NCI-H1930 (cell line): Measurements from ENCODE around the gene FSTL5.

Source experiments
- DNase-seq, 2 experiments: peaks; one replicate each; lab custom pipeline; 2025; lab: John Stamatoyannopoulos, UW

The FSTL5 gene

DNA sequence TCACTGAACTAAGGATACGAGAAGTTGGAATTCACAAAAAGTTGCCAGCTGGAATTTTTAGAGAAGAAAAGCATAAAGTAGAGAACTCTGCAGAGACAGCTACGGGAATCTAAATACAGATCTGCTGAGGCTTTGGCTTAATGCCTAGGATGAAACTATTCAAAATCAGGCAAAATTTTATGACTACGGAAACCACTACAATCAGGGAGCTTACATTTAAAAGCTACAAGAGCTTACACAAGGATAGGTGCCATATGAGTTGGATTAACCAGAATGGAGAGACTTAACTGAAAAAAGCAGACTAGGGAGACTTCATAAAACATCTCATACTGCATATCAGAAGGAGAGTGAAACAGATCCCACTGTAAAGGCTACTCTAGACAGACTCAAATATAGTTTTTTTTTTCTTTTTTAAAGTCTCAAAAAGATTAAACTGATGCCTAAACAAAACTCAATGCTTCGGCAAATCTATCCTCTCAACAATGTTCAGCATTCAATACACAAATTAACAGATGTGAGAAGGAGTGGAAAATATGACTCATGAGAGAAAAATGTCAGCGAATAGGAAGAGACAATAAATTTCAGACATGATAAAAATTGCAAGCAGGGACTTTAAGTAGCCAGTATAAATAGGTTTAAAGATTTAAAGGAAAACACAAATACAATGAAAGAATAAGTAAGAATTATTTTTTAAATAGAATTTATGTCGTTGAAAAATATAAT, 586.1 kb downstream of the FSTL5 start:
- no peak for DNase-seq

DNA sequence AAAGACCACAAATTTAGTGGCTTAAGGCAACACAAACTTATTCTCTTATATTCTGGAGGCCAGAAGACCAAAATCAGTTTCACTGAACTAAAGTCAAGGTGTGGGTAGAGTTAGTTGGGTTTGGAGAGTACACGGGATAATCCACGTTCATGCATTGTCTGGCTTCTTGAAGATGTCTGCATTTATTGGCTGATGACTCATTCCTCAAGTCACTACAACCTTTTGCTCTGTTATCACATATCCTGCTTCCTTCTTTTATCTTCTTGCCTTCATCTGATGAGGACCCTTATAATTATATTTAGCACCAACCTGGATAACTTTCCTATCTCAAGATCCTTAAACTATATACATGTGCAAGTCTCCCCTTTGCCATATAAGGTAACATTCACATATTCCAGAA, 590.0 kb downstream of the FSTL5 start:
- DNase-seq = no peak

DNA sequence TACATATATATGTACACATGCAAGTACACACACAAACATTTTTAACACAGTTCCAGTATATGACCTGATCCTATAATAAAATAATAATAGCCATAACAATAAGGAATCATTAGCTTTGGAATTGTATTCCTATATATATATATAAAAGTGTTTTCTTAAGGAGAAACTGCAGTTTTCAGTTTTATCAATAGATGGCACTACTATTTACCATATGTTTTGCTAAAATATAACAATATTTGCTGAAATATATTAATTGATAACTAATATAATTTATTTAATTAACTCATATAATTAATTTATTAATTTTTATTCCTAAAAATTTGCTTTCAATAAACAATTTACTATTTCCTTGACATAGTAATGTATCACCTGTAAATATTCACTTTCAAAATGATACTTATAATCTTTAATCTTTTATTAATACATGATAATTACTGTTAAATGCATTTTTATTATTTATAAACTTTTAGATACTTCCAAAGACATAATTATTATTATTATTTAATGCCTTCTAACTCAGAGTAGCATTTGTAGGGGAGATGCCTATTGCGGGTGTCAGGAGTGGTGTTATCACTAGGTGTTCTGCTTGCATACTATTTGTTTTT, 599.5 kb downstream of the FSTL5 start:
- no peak for DNase-seq

DNA sequence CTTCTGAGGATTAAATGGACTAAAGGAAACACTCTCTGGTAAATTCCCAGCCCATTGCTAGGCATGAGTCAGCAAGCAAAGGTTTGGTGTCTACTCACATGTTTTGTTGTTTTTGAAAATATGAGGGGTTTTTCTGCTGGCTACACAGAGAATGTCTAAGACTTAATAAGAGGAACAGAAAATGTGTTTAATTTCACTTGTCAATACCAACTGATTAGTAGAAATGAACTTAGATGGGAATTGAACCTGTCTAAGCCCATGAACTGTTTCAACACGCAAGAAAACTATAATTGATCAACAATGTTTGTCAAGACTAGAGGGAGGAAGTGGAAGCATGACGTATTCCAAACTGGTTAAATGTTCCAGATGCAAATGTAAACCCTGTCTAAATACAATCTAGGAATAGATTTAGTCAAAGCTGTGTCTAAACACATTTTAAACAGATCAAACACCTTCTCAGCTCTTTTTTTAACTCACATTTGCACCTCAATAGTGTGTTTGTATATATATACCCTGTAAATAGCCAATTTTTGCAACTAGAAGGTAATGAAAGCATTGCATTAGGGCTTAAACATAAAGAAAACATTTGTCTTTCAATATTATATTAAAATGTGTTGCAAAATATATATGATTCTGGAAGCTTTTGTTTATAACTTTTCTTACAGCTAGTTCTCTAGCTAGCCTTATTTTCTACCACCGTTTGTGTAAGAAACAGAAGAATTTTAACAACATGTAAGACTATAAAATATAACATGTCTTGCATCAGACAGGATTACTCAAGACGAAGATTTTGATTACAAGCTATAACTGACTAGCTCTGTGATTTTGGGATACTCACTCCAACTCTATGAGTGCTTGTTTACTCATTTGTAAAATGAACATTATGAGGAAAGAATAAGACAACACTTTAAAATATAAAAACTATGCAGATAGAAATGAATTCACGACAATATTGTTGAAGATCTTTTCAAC, 607.8 kb downstream of the FSTL5 start:
- DNase-seq = no peak

DNA sequence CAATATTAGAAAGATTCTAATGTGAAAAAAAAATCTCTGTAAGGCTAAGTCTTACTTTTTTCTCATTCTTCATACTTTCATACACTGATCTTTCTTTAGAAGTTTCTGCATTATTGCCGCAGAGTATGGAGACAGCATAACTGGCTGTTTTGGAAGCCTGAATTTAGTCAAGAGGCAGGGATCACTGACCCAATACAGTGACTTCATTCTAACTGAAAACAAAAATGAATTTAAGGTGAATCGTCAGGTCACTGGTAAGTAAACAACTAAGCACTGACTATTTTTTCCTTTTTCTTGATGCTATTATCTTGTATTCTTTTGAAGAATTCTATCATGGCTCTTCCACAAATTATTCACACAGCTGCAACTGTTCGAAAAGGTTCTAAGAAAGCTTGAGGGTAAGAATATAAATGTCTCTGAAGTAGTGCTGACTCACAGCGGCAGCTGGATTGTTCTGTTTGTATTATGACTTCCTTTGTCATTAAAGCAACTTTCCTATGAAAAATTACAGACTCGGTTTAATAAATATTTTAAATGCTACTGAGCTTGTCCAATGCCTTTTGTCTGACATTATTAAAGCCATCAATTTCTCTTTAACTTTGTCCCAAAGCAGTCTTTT, 609.3 kb downstream of the FSTL5 start:
- no peak for DNase-seq

DNA sequence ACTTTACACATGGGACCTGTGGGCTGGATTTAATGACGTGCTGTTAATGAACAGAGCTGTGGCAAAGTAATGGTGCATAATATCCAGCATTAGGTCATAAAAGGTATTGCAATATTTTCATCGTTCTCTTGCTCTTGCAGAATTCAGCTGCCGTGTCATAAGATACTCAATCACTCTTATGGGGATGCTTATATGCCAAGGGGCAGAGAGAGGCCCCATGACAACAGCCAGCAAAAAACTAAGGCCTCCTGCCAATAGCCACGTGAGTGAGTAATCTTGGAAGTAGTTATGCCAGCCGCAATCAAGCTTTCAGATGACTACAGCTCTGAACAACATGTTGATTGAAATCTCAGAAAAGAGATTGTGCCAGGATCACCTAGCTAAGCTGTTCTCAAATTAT, 616.9 kb downstream of the FSTL5 start:
- no peak for DNase-seq

DNA sequence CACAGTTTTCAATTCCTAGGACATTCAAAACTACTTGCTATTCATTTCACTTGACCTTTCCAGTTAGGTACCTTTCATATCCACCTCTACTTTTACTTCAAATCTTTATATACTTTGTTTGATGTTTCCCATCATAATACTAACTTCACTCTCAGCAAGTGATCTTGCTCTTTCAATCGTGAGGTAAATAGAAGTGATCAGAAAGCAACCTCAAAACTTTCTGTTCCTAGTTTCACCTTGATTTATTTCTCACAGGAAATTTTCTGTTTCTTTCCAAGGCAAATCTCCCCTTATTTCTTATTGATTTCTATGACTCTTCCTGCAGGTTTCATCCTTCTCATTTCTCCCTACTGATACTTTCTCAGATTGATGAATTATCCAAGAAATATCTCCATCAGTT, 623.5 kb downstream of the FSTL5 start:
- DNase-seq = no peak

DNA sequence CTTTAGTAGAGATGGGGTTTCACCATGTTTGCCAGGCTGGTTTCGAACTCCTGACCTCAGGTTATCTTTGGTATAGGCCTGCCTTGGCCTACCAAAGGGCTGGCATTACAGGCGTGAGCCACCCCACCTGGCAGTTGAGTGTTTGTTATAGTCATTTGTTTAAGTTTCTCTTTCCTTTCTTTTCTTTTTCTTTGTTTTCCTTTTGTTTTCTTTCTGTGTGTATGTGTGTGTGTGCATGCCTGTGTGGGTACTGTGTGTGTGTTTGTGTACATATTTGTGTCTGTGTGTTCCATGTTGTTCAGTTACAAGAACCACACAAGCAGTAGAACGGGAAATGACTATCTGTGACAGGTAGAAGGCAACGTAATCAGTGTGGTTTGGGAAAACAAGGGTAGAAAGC, 624.9 kb downstream of the FSTL5 start:
- DNase-seq = no peak

DNA sequence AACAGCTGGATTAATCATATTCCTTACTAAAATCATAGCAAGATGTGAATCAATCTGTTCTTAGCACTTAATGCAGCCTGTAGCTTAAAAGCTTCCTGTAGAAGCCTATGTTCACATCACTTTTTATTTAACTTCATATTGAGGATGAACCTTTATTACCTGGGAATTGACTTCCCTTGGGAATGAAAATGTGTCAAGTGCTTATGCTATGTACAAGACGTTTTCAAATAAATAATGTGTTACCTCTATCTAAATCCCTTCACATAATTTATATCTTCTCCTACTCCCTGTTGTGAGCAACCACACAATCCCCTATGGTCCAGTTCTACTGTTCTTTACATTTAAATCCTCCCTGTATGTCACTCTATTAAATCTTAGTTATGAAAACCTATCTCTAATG, 633.1 kb downstream of the FSTL5 start:
- DNase-seq = no peak

DNA sequence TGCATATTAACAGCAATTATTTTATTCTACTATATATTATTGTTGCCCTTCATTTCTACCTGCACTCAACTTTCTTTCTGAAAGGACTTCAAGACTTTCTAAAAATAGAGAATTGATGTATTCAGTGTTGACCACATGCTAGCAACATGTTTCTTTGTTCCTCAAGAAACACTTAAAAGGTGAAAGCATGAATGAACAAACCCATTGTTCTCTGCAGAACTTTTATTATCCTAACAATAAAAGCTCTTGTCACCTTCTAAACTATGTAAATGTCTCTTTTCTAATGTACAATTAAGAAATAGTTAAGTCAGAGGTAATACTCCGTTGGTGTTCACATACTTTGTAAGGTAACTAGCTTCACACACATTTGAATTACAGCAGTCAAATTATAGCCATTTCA, 638.7 kb downstream of the FSTL5 start:
- no peak for DNase-seq

DNA sequence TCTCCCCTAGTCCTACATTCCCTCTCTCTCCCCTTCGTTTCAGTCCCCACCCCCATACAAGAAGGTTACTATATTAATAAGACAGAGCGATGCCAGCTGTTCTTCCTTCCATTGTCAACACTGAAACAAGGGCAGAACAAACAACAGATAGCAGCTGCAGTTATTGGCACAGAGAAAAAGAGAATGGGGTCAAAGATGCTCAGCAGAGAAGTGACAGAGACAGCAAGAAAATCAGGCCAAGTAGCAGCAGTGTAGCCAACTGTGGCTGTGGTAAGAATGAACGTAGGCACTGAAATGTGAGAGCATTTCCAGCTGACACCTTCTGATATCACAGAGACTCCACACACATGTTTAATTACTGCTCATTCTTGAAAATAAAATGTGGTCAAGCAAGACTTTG, 641.8 kb downstream of the FSTL5 start:
- DNase-seq = no peak

DNA sequence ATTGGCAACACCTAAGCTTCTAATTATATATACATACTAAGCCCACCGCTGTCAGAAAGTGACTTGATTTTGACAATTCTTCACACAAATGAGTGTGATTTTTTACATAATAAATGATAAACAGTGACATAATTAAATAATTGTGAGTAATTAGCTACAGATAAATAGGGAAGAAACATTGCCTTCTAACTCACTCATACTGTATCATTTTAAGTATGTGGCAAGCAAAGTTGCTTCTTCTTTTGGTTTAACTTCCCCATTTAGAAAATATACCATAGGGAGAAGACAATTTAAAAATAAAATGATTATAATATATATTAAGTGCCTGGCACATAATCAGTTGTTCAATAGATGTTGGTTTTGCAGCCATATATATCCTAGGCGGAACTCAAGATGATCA, 644.2 kb downstream of the FSTL5 start:
- DNase-seq = no peak

DNA sequence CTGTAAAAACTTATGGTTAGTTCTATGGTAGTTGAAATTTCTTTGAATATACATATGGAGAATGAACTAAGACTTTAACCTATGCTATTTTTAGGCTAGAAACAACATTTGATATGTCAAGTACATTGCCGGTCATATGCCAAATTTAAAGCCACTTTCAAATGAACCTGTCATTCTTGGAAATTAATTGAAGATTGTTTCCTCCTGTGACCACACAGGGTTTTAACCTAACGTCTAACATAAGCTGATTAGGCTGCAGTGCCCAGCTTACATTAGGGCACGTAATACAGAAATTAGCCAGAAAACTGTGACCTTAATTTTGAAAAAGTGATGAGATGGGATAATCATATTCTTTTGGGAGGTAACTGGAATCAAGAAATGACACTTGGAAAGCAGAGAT, 645.9 kb downstream of the FSTL5 start:
- DNase-seq = no peak

DNA sequence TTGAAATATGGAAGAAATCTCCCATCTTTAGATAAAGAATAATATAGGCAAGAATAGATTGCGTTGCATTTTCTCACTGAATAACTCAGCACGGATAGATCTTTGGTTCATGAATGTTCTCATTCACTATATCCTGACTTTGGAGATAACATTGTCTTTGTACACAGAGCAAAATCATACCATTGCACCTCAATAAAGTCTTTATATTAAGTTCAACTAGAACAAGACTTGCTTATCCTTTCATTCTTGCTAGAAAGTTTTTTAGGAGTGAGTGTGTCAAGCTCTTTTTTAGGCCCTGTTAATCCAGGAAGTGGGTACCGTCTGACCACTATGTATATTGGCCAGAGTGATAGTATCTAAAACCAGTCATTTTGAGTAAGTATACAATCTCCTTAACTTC, 658.7 kb downstream of the FSTL5 start:
- DNase-seq = no peak

DNA sequence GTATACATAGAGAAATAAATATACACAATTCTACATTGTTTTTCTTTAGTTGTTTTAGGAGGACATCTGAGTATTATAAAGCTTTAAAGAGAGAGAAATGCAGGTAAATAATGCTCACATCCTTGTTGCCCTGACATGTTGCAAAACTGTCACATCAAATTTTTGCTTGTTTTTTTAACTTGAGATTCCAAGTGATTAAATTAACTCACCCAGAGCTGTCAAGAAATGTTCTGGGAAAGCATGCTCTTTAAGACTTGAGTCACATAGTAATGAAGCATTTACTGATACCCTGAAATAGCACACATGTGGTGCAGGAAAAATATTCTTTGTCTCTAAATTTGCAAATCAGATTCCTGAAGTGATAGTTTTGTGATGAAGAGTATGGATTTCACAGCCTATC, 665.6 kb downstream of the FSTL5 start:
- no peak for DNase-seq

DNA sequence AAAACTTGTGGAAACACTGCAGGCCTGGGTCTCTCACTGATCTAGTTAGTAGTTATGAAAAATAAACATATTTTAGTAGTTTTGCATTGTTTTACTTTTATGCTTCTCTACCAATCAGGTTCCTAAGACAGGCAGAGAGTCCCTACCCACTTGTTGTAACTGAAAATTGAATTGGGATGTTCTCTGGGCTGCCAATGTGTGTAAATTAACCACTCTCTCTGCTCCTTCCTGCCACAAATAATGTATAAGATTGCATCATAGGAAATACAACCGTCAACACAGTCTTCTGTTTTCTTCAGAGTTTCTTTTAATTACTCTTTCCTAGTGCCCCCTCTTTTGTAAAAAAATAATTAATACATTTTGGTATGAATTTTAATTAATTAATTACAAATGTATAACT, 677.3 kb downstream of the FSTL5 start:
- no peak for DNase-seq

DNA sequence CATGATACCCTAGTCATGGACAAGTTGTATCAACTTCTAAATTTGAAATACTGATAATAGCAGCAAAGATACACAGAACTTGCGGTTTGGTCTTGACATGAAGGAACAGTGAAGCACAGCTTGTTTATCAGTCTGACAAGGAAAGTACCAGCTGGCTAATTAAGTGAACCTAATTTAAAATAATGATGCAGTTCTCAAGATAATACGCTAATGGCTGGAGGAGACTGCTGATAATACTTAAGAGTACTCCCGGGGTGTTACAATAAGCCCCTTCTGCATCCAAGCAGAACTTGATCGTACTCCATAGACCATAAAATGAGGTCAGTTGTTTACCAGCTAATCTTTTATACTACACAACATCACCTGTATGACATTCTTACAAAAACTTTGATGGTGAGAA, 697.5 kb downstream of the FSTL5 start:
- no peak for DNase-seq

DNA sequence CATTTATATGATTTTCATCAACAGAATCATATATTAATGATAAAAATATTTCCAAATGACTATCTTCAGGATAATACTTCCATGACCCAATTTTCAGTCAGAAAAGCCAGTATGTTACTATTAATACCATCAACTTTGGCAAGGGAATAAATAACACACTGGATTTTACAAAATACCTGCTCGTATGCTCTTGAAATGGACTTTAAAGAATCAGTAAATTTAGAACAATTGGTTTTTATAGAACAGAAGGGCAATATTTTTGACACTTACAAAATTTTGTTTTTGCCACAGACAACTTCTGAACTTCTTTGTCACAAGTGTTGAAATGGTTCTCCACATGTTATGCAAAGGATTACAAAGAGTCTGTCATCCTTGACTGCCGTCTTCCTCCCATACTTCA, 700.4 kb downstream of the FSTL5 start:
- no peak for DNase-seq

DNA sequence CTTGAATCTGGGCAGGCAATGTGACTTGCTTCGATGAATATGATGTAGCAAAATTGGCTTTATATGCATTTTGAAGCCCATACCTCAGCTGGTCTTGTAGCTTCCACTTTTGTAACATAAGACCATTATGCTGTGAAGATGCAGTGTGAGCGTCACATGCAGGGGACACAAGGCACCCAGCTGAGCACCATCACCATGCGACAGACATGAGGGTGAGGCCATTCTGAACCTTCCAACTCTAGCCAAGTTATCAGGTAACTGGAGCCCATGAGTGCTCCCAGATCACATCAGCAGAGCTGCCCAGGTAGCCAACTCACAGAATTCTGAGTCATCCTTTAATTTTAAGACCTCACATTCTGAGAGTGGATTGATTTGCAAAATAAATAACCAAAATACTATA, 705.9 kb downstream of the FSTL5 start:
- no peak for DNase-seq

DNA sequence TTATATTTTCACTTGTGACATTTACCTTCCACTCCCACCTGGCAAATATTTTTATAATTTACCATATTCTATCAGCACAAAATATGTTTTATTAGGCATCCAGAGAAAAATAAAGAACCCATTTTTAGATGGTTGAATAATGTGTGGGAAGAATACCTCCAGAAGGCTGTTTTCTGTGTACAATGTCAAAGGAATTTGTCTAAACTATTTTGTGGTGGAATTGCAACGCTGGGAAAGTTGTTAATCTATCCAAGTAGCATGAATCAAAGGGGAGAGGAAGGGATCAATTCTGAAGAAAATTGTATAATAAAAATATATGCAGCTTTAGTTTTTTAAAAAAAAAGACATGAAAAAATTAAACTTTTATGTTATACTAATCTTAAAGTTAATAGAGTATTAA, 706.5 kb downstream of the FSTL5 start:
- DNase-seq = no peak

DNA sequence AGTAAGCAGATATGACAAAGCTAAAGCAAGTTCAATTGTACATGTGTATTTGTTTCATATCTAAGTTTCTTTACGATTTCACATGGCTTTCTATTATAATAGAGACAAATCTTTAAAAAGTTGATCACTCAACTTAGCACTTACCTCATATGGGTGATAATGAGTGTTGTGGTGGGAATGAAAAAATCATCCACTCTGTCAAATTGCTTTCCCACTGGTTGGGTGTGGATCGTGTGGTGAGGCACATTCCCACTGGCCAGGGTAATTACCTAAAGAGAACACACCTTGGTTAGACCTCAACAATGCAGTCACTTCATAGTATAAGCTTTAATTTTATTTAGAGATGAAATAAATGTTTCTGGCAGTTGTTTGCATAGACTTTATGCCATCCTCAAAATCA, 708.9 kb downstream of the FSTL5 start:
- DNase-seq = no peak

DNA sequence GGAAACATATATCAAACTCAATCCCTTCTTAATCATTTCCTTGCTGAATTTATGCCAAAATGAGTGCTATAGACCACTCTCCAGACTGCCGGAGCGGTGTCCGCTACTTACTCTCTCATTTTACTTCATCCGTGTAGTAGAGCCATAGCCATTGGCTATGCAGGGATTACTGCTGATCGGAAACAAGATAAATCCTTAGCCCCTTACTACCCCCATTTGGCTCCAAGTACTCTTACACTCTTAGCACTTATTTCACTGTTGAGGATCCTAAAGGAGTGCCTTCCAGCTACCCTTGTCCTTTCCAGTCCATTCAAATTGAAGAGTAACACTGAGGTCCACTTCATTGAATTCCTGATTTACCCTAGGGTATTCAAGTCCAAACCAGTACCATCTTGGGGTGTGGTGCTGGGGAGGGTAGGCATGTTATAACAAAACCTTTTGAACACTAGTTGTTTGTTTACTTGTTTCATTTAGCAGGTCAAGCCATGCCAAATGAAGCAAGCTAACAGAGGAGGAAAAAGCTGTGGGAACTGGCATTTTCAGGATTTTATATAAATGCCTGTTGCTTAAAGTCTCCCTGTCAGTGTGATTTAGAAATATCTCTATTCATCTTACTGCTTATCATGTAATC, 715.1 kb downstream of the FSTL5 start:
- DNase-seq = no peak
